MM.1S (cell line): Measurements from ENCODE around the gene CD209.

Experiments
- DNase-seq: peaks from one replicate; pipeline ENCODE4 v3.0.0-alpha.2; 2015
- H2AFZ ChIP-seq: fragments of 300-600 bp; sonication (generic); 2 replicates; pipeline ENCODE4 v1.6.0; 2016; ENCODE audit warnings: antibody characterized with exemption, low read length
- H3F3A ChIP-seq: fragments of 300-600 bp; sonication (generic); 2 replicates; pipeline ENCODE4 v1.6.1; 2016; ENCODE audit warnings: mild to moderate bottlenecking, antibody characterized with exemption, low read length, moderate library complexity, mixed read lengths; ENCODE audit not compliant: insufficient read depth
- H3K27ac ChIP-seq: fragments of 300-600 bp; sonication (generic); 2 replicates; pipeline ENCODE4 v1.5.1; 2016; ENCODE audit warnings: mild to moderate bottlenecking, low read length
- H3K27me3 ChIP-seq: fragments of 300-600 bp; sonication (generic); replicated peaks from 2 replicates; pipeline ENCODE4 v1.6.0; 2016; ENCODE audit warnings: low read length; ENCODE audit not compliant: insufficient read depth
- H3K36me3 ChIP-seq: fragments of 300-600 bp; sonication (generic); replicated peaks from 2 replicates; pipeline ENCODE4 v1.6.1; 2016; ENCODE audit warnings: mild to moderate bottlenecking, low read length, mixed read lengths; ENCODE audit not compliant: insufficient read depth
- H3K4me1 ChIP-seq: fragments of 300-600 bp; sonication (generic); 2 replicates; pipeline ENCODE4 v1.6.1; 2016; ENCODE audit warnings: low read length, mixed read lengths
- H3K4me2 ChIP-seq: fragments of 300-600 bp; sonication (generic); 2 replicates; pipeline ENCODE4 v1.6.0; 2016; ENCODE audit warnings: low read depth, low read length
- H3K4me3 ChIP-seq: fragments of 300-600 bp; sonication (generic); 2 replicates; pipeline ENCODE4 v1.5.1; 2016; ENCODE audit warnings: low read length, mixed read lengths
- H3K79me2 ChIP-seq: fragments of 300-600 bp; sonication (generic); 2 replicates; pipeline ENCODE4 v1.6.1; 2016; ENCODE audit warnings: mixed run types, low read length, mixed read lengths
- H3K9ac ChIP-seq: fragments of 300-600 bp; sonication (generic); 2 replicates; pipeline ENCODE4 v1.6.1; 2016; ENCODE audit warnings: low read length, mixed read lengths
- H3K9me2 ChIP-seq: fragments of 300-600 bp; sonication (generic); replicated peaks from 2 replicates; pipeline ENCODE4 v1.6.1; 2016; ENCODE audit warnings: mild to moderate bottlenecking, low read length, mixed read lengths; ENCODE audit not compliant: insufficient read depth
- H3K9me3 ChIP-seq: fragments of 300-600 bp; sonication (generic); replicated peaks from 2 replicates; pipeline ENCODE4 v1.6.1; 2016; ENCODE audit warnings: mild to moderate bottlenecking, low read length, mixed read lengths; ENCODE audit not compliant: insufficient read depth
- H4K20me1 ChIP-seq: fragments of 300-600 bp; sonication (generic); 2 replicates; pipeline ENCODE4 v1.6.1; 2016; ENCODE audit warnings: mild to moderate bottlenecking, low read length, moderate library complexity, mixed read lengths; ENCODE audit not compliant: insufficient read depth
- CTCF ChIP-seq: fragments of 300-600 bp; sonication (generic); IDR thresholded peaks from 2 replicates; pipeline ENCODE4 v1.5.1; 2016; ENCODE audit warnings: antibody characterized with exemption, low read length, mixed read lengths
- EZH2 ChIP-seq: fragments of 300-600 bp; sonication (generic); optimal IDR thresholded peaks from 2 replicates; pipeline ENCODE3; 2017; ENCODE audit warnings: low read depth, mild to moderate bottlenecking, antibody characterized with exemption, low read length, mixed read lengths
- EZH2phosphoT487 ChIP-seq: fragments of 300-600 bp; sonication (generic); IDR thresholded peaks from 2 replicates; pipeline ENCODE4 v1.6.1; 2018; ENCODE audit warnings: antibody characterized with exemption, low read length

The CD209 gene

GRCh38 chr19:7779631-7780486 lies 32.5 kb upstream of the CD209 start:
- H4K20me1 ChIP-seq = no peaks in the 10 kb centered on the region
- H3K9me3 ChIP-seq = no peaks in the 10 kb centered on the region
- no peaks in the 10 kb centered on the region for H3K9me2 ChIP-seq
- H2AFZ ChIP-seq = no peak overlapping the region
- H3K9ac ChIP-seq = no peak overlapping the region
- peaks cover 96% of the 10 kb centered on the region for H3K27me3 ChIP-seq
- no peak for TF ChIP-seq EZH2phosphoT487
- no peak for TF ChIP-seq CTCF
- no peak for TF ChIP-seq EZH2
- no peaks in the 10 kb centered on the region for H3K4me1 ChIP-seq
- DNase-seq = no peak
- no peaks in the 10 kb centered on the region for H3F3A ChIP-seq
- H3K4me2 ChIP-seq = no peak overlapping the region
- H3K27ac ChIP-seq = no peak overlapping the region
- no peak overlapping the region for H3K4me3 ChIP-seq
- H3K79me2 ChIP-seq = no peaks in the 10 kb centered on the region
- no peaks in the 10 kb centered on the region for H3K36me3 ChIP-seq

- H3K27ac ChIP-seq = no peak overlapping the region
- no peak overlapping the region for H3K9ac ChIP-seq
- H3K9me3 ChIP-seq = no peaks in the 10 kb centered on the region
- H2AFZ ChIP-seq = no peak overlapping the region
- H3K9me2 ChIP-seq = no peaks in the 10 kb centered on the region
- DNase-seq = no peak
- no peaks in the 10 kb centered on the region for H4K20me1 ChIP-seq
- no peaks in the 10 kb centered on the region for H3F3A ChIP-seq
- no peak overlapping the region for H3K4me2 ChIP-seq
- H3K27me3 ChIP-seq = peaks cover 93% of the 10 kb centered on the region
- H3K4me3 ChIP-seq = no peak overlapping the region
- no peaks in the 10 kb centered on the region for H3K36me3 ChIP-seq
- no peaks in the 10 kb centered on the region for H3K79me2 ChIP-seq
- no peaks in the 10 kb centered on the region for H3K4me1 ChIP-seq
- TF ChIP-seq CTCF (no peak), EZH2phosphoT487 (no peak), EZH2 (no peak)
Observed at GRCh38 chr19:7778081-7778480, 30.7 kb upstream of the CD209 start.

- H3K36me3 ChIP-seq = no peaks in the 10 kb centered on the region
- no peaks in the 10 kb centered on the region for H3K9me3 ChIP-seq
- H3K27me3 ChIP-seq = peaks cover 92% of the 10 kb centered on the region
- no peaks in the 10 kb centered on the region for H3K9me2 ChIP-seq
- TF ChIP-seq EZH2phosphoT487 = no peak
- no peak for TF ChIP-seq EZH2
- TF ChIP-seq CTCF = no peak
- H3F3A ChIP-seq = no peaks in the 10 kb centered on the region
- H3K4me2 ChIP-seq = no peak overlapping the region
- no peak overlapping the region for H3K27ac ChIP-seq
- no peak for DNase-seq
- H3K4me1 ChIP-seq = no peaks in the 10 kb centered on the region
- H3K9ac ChIP-seq = no peak overlapping the region
- H3K4me3 ChIP-seq = no peak overlapping the region
- H3K79me2 ChIP-seq = no peaks in the 10 kb centered on the region
- H2AFZ ChIP-seq = no peak overlapping the region
- no peaks in the 10 kb centered on the region for H4K20me1 ChIP-seq
Observed at GRCh38 chr19:7775761-7776160, 28.4 kb upstream of the CD209 start.
